GM12878 (cell line): ENCODE data around the gene PCDHGA4. TPM values are rescaled to one million over a fixed set of nuclear protein-coding genes. Genes with fewer than 3 reads are reported as not detected.

Source experiments
- ATAC-seq: fragments of 200-7000 bp; cut with Tn5 transposase; 3 replicates; pipeline ENCODE4 v1.9.1; 2020; ENCODE audit warnings: mild to moderate bottlenecking, moderate library complexity
- BruUV-seq: library from RNA; stranded (reverse); fragments of 400-500 nt; replicated peaks from 2 replicates; lab custom pipeline; 2021; lab: Mats Ljungman, UMichigan
- CTCF ChIA-PET: fragments of 300-600 bp; sonication (Branson Sonifier 250); formaldehyde crosslinking; extraction: SDS; loops from one replicate; lab custom pipeline; 2021; ENCODE audit warnings: inconsistent platforms; lab: Yijun Ruan, JAX
- POLR2A ChIA-PET: fragments of 350-600 bp; formaldehyde crosslinking; extraction: SDS; loops from one replicate; lab custom pipeline; 2021; ENCODE audit warnings: inconsistent platforms; lab: Charles Lee
- RAD21 ChIA-PET: fragments of 300-600 bp; sonication (Branson Sonifier 250); formaldehyde crosslinking; loops from one replicate; lab custom pipeline; 2023; ENCODE audit warnings: antibody characterized with exemption; ENCODE audit not compliant: unreplicated experiment; lab: Charles Lee
- SMC1A ChIA-PET: fragments of 300-600 bp; sonication (Branson Sonifier 250); formaldehyde crosslinking; loops from one replicate; lab custom pipeline; 2023; ENCODE audit not compliant: unreplicated experiment, uncharacterized antibody; lab: Charles Lee
- DNase-seq: peaks from one replicate; pipeline ENCODE4 v3.0.0-alpha.2; 2011; ENCODE audit warnings: low read depth, low spot score
- FAIRE-seq: peaks from 3 replicates; lab custom pipeline; 2011; peaks lifted over from hg19 to GRCh38; lab: Jason Lieb, UNC
- H2AFZ ChIP-seq: 2 replicates; pipeline ENCODE4 v1.6.0; 2011; ENCODE audit warnings: low read depth, low read length, control low read depth; ENCODE audit not compliant: control insufficient read depth
- H3K27ac ChIP-seq: 2 replicates; pipeline ENCODE4 v1.5.1; 2011; ENCODE audit warnings: control low read depth; ENCODE audit not compliant: control insufficient read depth, insufficient read depth
- H3K27me3 ChIP-seq, 2 experiments: replicated peaks in 1 of 2; 2 replicates each; pipeline versions ENCODE4 v1.6.0 to v1.6.1; 2011; ENCODE audit warnings: low read length in 1 of 2; ENCODE audit not compliant: control insufficient read depth in 2 of 2, insufficient read depth in 2 of 2
- H3K36me3 ChIP-seq, 2 experiments: 2 replicates each; pipeline ENCODE4 v1.5.1; 2011; ENCODE audit warnings: low read length in 1 of 2; ENCODE audit not compliant: control insufficient read depth in 2 of 2, insufficient read depth in 2 of 2
- H3K4me1 ChIP-seq: 2 replicates; pipeline ENCODE4 v1.6.1; 2011; ENCODE audit warnings: mild to moderate bottlenecking, low read length, moderate library complexity, mixed read lengths; ENCODE audit not compliant: control insufficient read depth, insufficient read depth
- H3K4me2 ChIP-seq: 2 replicates; pipeline ENCODE4 v1.6.0; 2011; ENCODE audit warnings: control low read depth; ENCODE audit not compliant: control insufficient read depth, insufficient read depth
- H3K4me3 ChIP-seq: fragments of 200-600 bp; sonication (generic); 2 replicates; pipeline ENCODE4 v1.5.1; 2016
- H3K79me2 ChIP-seq: 2 replicates; pipeline ENCODE4 v1.6.0; 2011; ENCODE audit warnings: low read length; ENCODE audit not compliant: control insufficient read depth, insufficient read depth
- H3K9ac ChIP-seq: 2 replicates; pipeline ENCODE4 v1.8.0; 2011; ENCODE audit warnings: low read length, control low read depth, mixed read lengths; ENCODE audit not compliant: control insufficient read depth, insufficient read depth
- H3K9me3 ChIP-seq: replicated peaks from 3 replicates; pipeline ENCODE4 v1.5.1; 2011; ENCODE audit warnings: mild to moderate bottlenecking, low read length; ENCODE audit not compliant: control insufficient read depth, insufficient read depth
- H4K20me1 ChIP-seq: 2 replicates; pipeline ENCODE4 v1.6.0; 2011; ENCODE audit not compliant: control insufficient read depth, insufficient read depth
- CBX5 ChIP-seq: sonication (generic); IDR thresholded peaks from 2 replicates; pipeline ENCODE4 v1.6.1; 2016; ENCODE audit warnings: low read depth, moderate library complexity, mild to moderate bottlenecking, inconsistent platforms
- POLR2A ChIP-seq: IDR thresholded peaks from 2 replicates; pipeline ENCODE4 v1.6.1; 2011; ENCODE audit warnings: low read depth, mild to moderate bottlenecking, low read length
- RAD21 ChIP-seq: IDR thresholded peaks from 2 replicates; pipeline ENCODE4 v1.6.1; 2011; ENCODE audit warnings: mild to moderate bottlenecking, low read depth, low read length, moderate library complexity; ENCODE audit not compliant: insufficient read depth
- WGBS: methylation state at CpG from one replicate; pipeline ENCODE4 v1.1.6; 2016; ENCODE audit warnings: low lambda C conversion rate; ENCODE audit not compliant: insufficient replicate concordance, insufficient coverage; ENCODE audit errors: missing lambda C conversion rate; 5-methylcytosine and 5-hydroxymethylcytosine counted together
- in situ Hi-C: fragments of 300-500 bp; cut with MboI; formaldehyde crosslinking; loops from 9 replicates; pipeline ENCODE4 v1.14.3; 2018; ENCODE audit warnings: mixed read lengths
- intact Hi-C: fragments of 100-400 bp; cut with micrococcal nuclease; formaldehyde crosslinking; loops from one replicate; pipeline ENCODE4 v1.14.2; 2022; ENCODE audit not compliant: unreplicated experiment
- polyA plus RNA-seq, 11 experiments: library from polyadenylated mRNA; depleted of rRNA in 4 of 11; unstranded in 6 of 11; stranded (reverse) in 5 of 11; fragments of >200 nt; fragmentation: Nextera tagmentation in 4 of 11; fragmentation: Illumina TruSeq in 1 of 11; extraction: Ambion mirVana in 4 of 11; extraction: Trizol in 1 of 11; gene quantifications; 1 replicate in 1 of 11; 2 replicates in 10 of 11; pipeline versions ENCODE4 v1.2.1 to v1.2.3, GENCODE V29; 2011 to 2016; ENCODE audit warnings: inconsistent platforms in 2 of 11, missing spikeins in 2 of 11, low read depth in 1 of 11
- total RNA-seq, 4 experiments: library from RNA; depleted of rRNA in 3 of 4; stranded (reverse); fragments of >200 nt in 3 of 4; fragmentation: Illumina TruSeq in 1 of 4; extraction: Trizol in 1 of 4; gene quantifications; 2 replicates each; pipeline versions ENCODE4 v1.2.1 to v1.2.3, GENCODE V29; 2013 to 2021
- TF ChIP-seq, protein P1 (sequence below), 3 experiments: IDR thresholded peaks in 2 of 3; conservative IDR thresholded peaks in 1 of 3; 2 replicates each; pipeline ENCODE4 v1.5.1; 2011; ENCODE audit warnings: low read depth in 3 of 3, low read length in 3 of 3, mild to moderate bottlenecking in 3 of 3, control low read depth in 2 of 3, moderate library complexity in 2 of 3, inconsistent platforms in 1 of 3, mixed read lengths in 1 of 3; ENCODE audit not compliant: control insufficient read depth in 2 of 3, insufficient read depth in 1 of 3; ENCODE audit errors: extremely low read depth in 1 of 3

Gene PCDHGA4
- total and polyA plus RNA-seq, 10 of the 15 experiments (the other 5 are each of a cell fraction or from before 2014, with no cell fraction given) = 0.09 to 0.17 (median 0.13) TPM; not detected in 3

GRCh38 chr5:141359790-141360426 lies 5.1 kb downstream of the PCDHGA4 start, which contains the start of gene PCDHGB2:
TSS of gene PCDHGB2 (plus strand) at chr5:141359994. CDS start at chr5:141360136, 142 bp downstream.
- ATAC-seq (peak; percentile 64), DNase-seq (no peak), FAIRE-seq (no peak)
- BruUV-seq = no TSS peak
- CTCF ChIA-PET = interaction anchor here (0.6 to 1.4 kb wide), 5 partner anchors 10 to 204 kb away, joined by 3 to 4 read pairs (median 3); partner anchors contain the start of gene PCDHGB3
- H2AFZ ChIP-seq = no peak within 1 kb of the TSS
- intact Hi-C loops = no loop called here
- H3K9me3 ChIP-seq = peaks cover 6% of the 10 kb centered on the region; the same call in 2 of the 3 replicates
- H3K36me3 ChIP-seq = no peaks in the 10 kb centered on the region
- H4K20me1 ChIP-seq = no peaks in the 10 kb centered on the region
- TF ChIP-seq RAD21 = peak; percentile 47; the same call in 1 of the 2 replicates
- TF ChIP-seq, protein P1, sequence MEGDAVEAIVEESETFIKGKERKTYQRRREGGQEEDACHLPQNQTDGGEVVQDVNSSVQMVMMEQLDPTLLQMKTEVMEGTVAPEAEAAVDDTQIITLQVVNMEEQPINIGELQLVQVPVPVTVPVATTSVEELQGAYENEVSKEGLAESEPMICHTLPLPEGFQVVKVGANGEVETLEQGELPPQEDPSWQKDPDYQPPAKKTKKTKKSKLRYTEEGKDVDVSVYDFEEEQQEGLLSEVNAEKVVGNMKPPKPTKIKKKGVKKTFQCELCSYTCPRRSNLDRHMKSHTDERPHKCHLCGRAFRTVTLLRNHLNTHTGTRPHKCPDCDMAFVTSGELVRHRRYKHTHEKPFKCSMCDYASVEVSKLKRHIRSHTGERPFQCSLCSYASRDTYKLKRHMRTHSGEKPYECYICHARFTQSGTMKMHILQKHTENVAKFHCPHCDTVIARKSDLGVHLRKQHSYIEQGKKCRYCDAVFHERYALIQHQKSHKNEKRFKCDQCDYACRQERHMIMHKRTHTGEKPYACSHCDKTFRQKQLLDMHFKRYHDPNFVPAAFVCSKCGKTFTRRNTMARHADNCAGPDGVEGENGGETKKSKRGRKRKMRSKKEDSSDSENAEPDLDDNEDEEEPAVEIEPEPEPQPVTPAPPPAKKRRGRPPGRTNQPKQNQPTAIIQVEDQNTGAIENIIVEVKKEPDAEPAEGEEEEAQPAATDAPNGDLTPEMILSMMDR (IDR thresholded peaks at IDR 0.05 in 2 of 3, conservative IDR thresholded peaks at IDR 0.05 in 1 of 3; ENCODE audit: control insufficient read depth in 2 of 3, extremely low read depth in 1 of 3, insufficient read depth in 1 of 3, low read depth in 3 of 3, low read length in 3 of 3) = peak; percentile 7 to 53 (median 35); a peak in 4 of 6 replicates
- 0 out of 2 replicates have a peak, but pooled peaks have one; percentile 25 for TF ChIP-seq CBX5
- TF ChIP-seq POLR2A = no peak
- no peaks in the 10 kb centered on the region for H3K79me2 ChIP-seq
- H3K4me2 ChIP-seq = no peak within 1 kb of the TSS
- H3K9ac ChIP-seq = no peak within 1 kb of the TSS
- WGBS = 31% methylated on average over 24 of the region's 24 CpGs
- no peaks in the 10 kb centered on the region for H3K4me1 ChIP-seq
- RAD21 ChIA-PET = no interaction called here
- no peak within 1 kb of the TSS for H3K27ac ChIP-seq
- H3K27me3 ChIP-seq = no peaks in the 10 kb centered on the region
- SMC1A ChIA-PET = no interaction called here
- POLR2A ChIA-PET = no interaction called here
- H3K4me3 ChIP-seq = peak within 1 kb of the TSS; percentile 12
- in situ Hi-C loops = no loop called here
